Fibroblast of the conjunctiva (primary cell): Measurements from ENCODE around the gene RMND5A.
"Not testable (repeated sequence)": the region's sequence is repeated elsewhere in the genome, so short reads cannot be mapped to it uniquely, and the experiment has no call there.

Experiments used
- DNase-seq: peaks from one replicate; pipeline ENCODE4 v3.0.0-alpha.2; 2010; ENCODE audit warnings: low read depth

RMND5A gene, protein sequence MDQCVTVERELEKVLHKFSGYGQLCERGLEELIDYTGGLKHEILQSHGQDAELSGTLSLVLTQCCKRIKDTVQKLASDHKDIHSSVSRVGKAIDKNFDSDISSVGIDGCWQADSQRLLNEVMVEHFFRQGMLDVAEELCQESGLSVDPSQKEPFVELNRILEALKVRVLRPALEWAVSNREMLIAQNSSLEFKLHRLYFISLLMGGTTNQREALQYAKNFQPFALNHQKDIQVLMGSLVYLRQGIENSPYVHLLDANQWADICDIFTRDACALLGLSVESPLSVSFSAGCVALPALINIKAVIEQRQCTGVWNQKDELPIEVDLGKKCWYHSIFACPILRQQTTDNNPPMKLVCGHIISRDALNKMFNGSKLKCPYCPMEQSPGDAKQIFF

GRCh38 chr2:86719637-86720539 is at the start of gene RMND5A:
Gene RMND5A (plus strand): TSS chr2:86720291. CDS start chr2:86720668, 377 bp downstream.
- peak; percentile 65 for DNase-seq

- no peak for DNase-seq
Measured at GRCh38 chr2:86671337-86671981, 48.6 kb upstream of the RMND5A start.

- no peak for DNase-seq
Measured at GRCh38 chr2:86672027-86672545, 48.0 kb upstream of the RMND5A start.

DNA sequence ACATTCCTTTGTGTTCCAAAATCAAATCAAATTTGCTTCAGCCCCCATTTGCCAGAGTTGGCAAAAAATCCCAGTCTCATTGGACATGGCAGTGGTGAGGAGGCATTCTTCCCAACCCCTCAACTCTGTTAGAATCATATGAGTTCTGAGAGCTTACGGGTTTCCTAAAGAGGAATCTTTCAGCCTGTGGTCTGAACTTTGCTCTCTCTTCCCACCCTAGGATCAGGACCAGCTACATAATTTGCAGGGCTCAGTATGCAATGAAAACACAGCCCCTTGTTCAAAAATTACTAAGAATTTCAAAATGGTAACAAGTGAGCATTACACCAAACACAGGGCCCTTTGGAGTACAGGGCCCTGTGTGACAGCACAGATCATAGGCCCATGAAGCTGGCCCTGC is 47.1 kb upstream of the RMND5A start:
- DNase-seq, result no peak

DNA sequence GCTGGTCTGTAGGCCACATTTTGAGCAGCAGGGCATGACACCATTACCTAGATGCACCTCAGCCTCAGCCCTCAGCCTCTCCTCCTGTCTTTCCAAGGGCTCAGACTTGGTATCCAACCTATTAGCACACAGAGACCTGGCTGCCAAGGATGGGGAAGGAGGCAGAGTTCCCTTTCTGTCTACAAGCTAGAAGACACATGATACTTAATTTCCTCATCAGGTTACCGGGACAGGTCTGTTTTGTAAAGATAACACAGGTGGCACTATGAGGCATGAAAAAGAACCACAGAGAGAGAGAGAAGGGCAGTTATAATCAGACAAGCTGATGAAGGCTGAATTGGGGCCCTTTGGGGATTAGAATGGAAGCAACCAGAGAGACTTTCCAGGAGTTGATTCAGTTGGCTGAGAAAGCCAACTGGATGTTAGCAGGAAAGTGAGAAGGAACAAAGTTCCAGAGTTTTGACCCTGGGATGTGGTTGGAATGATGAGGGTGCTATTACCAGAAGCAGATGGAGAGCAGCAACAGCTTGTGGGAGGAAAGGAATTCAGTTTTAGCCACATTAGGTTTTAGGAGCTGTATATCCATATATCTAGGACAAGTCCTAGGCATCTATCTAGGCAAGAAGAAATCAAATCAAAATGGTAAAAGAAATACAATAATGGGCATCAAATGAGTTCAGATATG is 46.0 kb upstream of the RMND5A start:
- DNase-seq, result no peak

- DNase-seq, result no peak
Measured at GRCh38 chr2:86675104-86675503, 45.0 kb upstream of the RMND5A start.

GRCh38 chr2:86675511-86676015 is 44.5 kb upstream of the RMND5A start:
- no peak for DNase-seq

- no peak for DNase-seq
Measured at GRCh38 chr2:86677816-86678215, 42.3 kb upstream of the RMND5A start.

DNA sequence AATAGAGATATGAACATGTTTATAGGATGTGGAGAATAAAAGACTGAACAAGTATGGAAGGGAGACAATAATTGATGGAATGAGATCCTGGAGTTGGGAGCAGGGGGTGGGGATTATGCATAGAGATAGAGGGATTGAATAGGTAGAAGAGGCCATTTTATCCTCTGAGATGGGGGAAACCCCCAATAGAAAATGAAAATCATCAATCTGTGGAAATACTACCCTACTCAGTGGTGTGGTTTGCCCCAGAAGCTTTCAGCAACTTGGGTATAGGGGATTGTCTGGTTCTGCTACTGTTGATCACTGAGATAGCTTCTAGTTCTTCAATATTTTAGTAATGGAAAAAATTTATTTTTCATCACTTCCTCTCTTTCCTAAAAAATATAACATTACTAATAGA is 41.1 kb upstream of the RMND5A start:
- no peak for DNase-seq

DNA sequence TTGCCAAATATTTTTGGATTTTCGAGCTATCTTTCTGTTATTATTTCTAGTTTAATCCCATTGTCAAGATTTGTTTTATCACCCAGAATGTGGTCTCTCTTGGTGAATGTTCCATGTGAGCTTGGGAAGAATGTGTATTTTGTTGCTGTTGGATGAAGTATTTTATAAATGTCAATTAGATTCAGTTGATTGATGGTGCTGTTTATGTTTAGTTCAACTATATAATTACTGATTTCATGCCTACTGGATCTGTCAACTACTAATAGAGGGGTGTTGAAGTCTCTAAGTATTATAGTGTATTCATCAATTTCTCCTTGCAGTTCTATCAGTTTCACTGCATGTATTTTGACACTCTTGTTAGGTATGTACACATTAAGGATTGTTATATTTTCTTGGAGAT is 34.7 kb upstream of the RMND5A start:
- no peak for DNase-seq

- no peak for DNase-seq
Measured at GRCh38 chr2:86686460-86686859, 33.6 kb upstream of the RMND5A start.

DNA sequence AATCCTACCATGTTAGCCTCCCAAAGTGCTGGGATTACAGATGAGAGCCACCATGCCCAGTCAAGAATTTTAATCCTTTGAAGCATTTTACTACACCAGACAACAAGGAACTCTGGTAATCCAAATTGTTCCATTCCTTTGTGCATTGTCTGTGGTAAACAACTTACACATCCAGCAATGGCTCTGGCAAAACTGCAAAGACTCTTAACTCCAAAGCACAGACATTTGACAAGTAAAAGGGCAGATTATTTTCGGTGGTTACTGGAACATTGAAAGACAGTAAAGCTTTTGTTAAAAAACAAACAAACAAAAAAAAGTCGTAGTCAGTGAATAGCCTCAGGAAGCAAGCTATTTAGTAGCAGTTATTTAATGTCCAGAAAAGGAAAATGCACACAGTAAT is 33.2 kb upstream of the RMND5A start:
- DNase-seq, result no peak

DNA sequence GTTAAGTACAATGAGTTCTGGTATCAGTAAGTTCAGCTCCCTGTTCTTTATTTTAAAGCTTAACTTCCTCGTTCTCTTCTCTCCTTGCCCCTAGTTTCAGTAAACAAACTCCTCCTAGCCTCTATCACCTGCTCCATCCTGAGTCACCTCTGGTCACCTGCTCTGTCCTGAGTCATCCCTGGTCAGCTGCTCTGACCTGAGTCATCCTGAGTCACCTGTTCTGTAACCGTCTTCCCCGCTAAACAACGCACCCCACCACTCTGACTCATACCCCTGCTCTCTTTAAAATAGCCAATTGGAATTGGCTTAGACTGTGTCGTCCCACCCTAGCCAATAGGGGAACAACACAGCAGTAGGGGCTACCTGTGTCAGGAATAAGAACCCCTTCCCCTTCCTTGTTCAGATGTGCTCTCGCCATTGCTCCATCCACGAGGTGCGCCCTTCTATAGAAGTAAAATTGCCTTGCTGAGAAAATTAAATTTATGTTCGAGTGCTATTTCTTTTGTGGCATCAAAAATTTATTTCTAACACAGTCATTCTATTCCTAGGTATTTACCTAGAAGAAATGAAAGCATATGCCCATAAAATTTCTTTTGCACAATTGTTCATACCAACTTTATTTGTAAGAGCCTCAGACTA is 24.9 kb upstream of the RMND5A start:
- no peak for DNase-seq

DNA sequence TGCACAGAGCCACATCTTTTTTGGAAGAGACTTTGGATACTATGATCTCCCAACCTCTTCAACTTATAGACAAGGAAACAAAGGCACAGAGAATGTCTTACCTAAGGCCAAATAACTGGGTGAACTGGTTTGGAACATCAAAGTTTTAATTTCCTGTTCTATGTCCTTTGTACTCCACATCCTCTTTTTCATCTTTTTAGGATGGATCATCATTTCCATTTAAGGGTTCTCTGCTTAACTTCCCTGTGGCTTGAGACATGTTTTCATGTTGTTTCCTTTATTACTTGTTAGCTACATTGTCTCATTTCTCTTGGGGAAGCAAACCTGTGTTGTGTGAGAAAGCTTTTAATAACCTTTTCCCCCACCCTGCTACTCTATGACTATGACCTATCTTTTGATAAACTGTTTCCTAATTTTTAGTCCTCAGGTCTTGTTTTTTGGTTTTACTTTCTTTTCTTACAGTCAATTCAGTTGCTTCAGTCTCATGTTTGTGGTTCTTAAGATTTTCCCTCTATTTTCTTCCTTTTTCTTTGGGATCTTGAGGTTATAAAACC is 22.5 kb upstream of the RMND5A start:
- DNase-seq, result no peak

- no peak for DNase-seq
Measured at GRCh38 chr2:86700690-86701089, 19.4 kb upstream of the RMND5A start.

DNA sequence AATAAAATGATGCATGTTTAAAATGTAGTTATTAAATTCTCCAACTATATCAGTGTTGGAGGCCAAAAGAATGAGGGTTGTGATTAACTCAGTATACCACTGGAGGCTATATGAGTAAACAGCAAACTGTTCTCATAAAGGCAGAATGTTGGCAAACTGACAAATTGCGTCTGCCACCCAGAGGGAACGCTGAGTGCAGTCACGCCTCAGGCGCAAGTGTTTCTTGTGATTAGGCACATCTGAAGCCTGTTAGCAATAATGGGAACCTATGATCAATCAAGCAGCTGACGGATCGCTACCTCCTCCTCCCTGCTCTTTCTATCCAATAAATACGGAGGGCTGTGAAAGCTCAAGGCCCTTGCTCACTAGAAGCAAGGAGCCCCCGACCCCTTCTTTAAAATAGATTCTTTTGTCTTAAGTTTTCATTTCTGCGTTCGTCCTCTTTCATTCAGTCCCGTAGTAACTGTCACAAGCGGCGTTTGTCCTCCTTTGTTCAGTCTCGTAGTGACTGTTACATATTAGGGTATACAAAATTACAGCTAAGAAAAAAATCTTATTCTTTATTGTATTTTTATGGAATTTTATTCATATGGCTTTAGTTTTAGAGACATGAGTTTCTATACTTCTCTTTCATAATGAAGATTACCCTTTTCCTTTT is 16.3 kb upstream of the RMND5A start:
- peak; percentile 43 for DNase-seq

DNA sequence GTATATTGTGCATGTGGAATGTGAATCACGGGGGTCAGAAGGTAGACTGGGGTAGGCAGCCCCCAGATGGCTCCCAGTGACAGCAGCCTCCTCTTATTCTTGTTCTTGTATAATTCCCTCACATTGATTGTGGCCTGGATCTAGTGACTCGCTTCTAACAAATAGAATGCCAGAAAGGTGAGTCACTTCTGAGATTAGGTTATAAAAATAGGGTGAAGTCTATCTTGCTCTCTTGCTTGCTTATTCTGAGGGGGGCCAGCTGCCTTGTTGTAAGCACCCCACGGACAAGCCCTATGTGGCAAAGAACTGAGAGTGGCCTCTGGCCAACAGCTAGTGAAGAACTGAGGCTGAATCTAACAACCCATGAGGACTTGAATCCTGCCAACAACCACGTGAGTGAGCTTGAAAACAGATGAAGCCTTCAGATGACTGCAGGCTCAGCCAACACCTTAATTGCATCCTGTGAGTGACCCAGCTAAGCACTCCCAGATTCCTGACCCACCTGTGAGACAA is 15.6 kb upstream of the RMND5A start:
- peak; percentile 22 for DNase-seq

GRCh38 chr2:86706220-86706619 is 13.9 kb upstream of the RMND5A start:
- DNase-seq, result no peak

DNA sequence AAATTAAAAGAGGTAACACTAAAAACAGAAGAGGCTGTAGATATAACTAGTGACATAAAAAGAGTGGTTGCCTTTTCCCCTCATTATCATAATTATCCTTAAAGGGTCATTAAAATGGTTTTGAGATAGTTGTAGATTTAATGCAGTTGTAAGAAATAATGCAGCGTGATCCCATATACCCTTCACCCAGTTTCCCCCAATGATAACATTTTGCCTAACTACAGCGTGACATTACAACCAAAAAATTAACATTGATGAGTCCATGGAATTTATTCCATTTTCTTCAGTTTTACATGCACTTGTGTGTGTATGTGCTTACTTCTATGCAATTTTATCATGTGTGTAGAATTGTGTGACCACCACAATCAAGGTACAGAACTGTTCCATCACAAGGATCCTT is 13.2 kb upstream of the RMND5A start:
- no peak for DNase-seq

DNA sequence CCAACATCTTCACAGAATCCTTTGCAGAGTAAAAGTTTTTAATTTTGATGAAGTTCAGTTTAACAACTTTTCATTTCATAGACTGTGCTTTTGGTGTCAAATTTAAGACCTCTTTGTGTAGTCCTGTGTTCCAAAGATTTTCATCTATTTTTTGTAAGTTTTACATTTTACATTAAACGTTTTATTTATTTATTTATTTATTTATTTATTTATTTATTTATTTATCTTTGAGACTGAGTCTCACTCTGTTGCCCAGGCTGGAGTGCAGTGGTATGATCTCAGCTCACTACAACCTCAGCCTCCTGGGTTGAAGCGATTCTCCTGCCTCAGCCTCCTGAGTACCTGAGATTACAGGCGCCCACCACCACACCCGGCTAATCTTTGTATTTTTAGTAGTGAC is 12.0 kb upstream of the RMND5A start:
- not testable (repeated sequence) for DNase-seq
